HepG2 (cell line): Measurements from ENCODE around the gene TTC23. TPM values are rescaled to one million over a fixed set of nuclear protein-coding genes. Genes with fewer than 3 reads are reported as not detected.

ENCODE experiments used
- ATAC-seq: fragments of 200-7000 bp; cut with Tn5 transposase; 3 replicates; pipeline ENCODE4 v1.9.1; 2020; ENCODE audit warnings: mild to moderate bottlenecking, moderate library complexity
- BruUV-seq: library from RNA; stranded (reverse); fragments of 400-500 nt; replicated peaks from 2 replicates; lab custom pipeline; 2021; lab: Mats Ljungman, UMichigan
- CTCF ChIA-PET: fragments of 300-600 bp; formaldehyde crosslinking; extraction: SDS; loops from one replicate; lab custom pipeline; 2021; ENCODE audit warnings: low total read pairs, inconsistent platforms, low intra/inter-chr PET ratio; lab: Yijun Ruan, JAX
- POLR2A ChIA-PET: fragments of 350-600 bp; sonication (Branson Sonifier 250); formaldehyde crosslinking; loops from one replicate; lab custom pipeline; 2020; ENCODE audit warnings: antibody characterized with exemption, inconsistent platforms; lab: Yijun Ruan, JAX
- DNase-seq: peaks from one replicate; pipeline ENCODE4 v3.0.0-alpha.2; 2015; ENCODE audit warnings: low spot score
- FAIRE-seq: peaks from 3 replicates; lab custom pipeline; 2011; peaks lifted over from hg19 to GRCh38; lab: Jason Lieb, UNC
- H2AFZ ChIP-seq: one replicate; pipeline ENCODE4 v1.6.1; 2011; ENCODE audit warnings: low read length, inconsistent platforms
- H3K27ac ChIP-seq: fragments of 300-600 bp; 3 replicates; pipeline ENCODE4 v1.8.0; 2011; ENCODE audit warnings: mixed run types, mild to moderate bottlenecking, mixed read lengths, low read length, inconsistent platforms; ENCODE audit not compliant: insufficient read depth; ENCODE audit errors: extremely low read length
- H3K27me3 ChIP-seq, 2 experiments: fragments of 200-600 bp in 1 of 2; 2 replicates in 1 of 2; 3 replicates in 1 of 2; pipeline versions ENCODE4 v1.6.0 to v1.8.0; 2011; ENCODE audit warnings: low read length in 2 of 2, mild to moderate bottlenecking in 2 of 2, moderate library complexity in 2 of 2, inconsistent platforms in 1 of 2; ENCODE audit not compliant: insufficient read depth in 2 of 2, control insufficient read depth in 1 of 2
- H3K36me3 ChIP-seq, 2 experiments: fragments of 200-600 bp in 1 of 2; replicated peaks in 1 of 2; 2 replicates in 1 of 2; 3 replicates in 1 of 2; pipeline versions ENCODE4 v1.5.1 to v1.8.0; 2011; ENCODE audit warnings: low read length in 2 of 2, inconsistent platforms in 1 of 2; ENCODE audit not compliant: insufficient read depth in 2 of 2, control insufficient read depth in 1 of 2
- H3K4me1 ChIP-seq: 2 replicates; pipeline ENCODE4 v1.5.1; 2012; ENCODE audit warnings: low read length, inconsistent platforms; ENCODE audit not compliant: insufficient read depth
- H3K4me2 ChIP-seq: 2 replicates; pipeline ENCODE4 v1.6.0; 2011; ENCODE audit warnings: low read depth, low read length, inconsistent platforms
- H3K4me3 ChIP-seq, 3 experiments: fragments of 200-600 bp in 1 of 3; sonication (generic), shearing (Covaris generic) in 1 of 3; replicated peaks in 1 of 3; 2 replicates each; pipeline ENCODE4 v1.5.1; 2011 to 2016; ENCODE audit warnings: low read length in 3 of 3, inconsistent platforms in 2 of 3, low read depth in 2 of 3, mild to moderate bottlenecking in 2 of 3, control low read depth in 1 of 3, mixed read lengths in 1 of 3; ENCODE audit not compliant: insufficient read depth in 1 of 3
- H3K79me2 ChIP-seq: one replicate; pipeline ENCODE4 v1.6.1; 2011; ENCODE audit warnings: low read length, inconsistent platforms; ENCODE audit not compliant: insufficient read depth
- H3K9ac ChIP-seq: 2 replicates; pipeline ENCODE4 v1.6.0; 2011; ENCODE audit warnings: mild to moderate bottlenecking, low read depth, low read length, inconsistent platforms; ENCODE audit not compliant: insufficient read depth
- H3K9me3 ChIP-seq: 2 replicates; pipeline ENCODE4 v1.5.1; 2012; ENCODE audit warnings: mild to moderate bottlenecking, low read length
- H4K20me1 ChIP-seq: 2 replicates; pipeline ENCODE4 v1.6.0; 2011; ENCODE audit warnings: inconsistent platforms, mild to moderate bottlenecking, low read length, moderate library complexity; ENCODE audit not compliant: insufficient read depth
- ATF6 ChIP-seq: sonication (generic); formaldehyde crosslinking; conservative IDR thresholded peaks from 2 replicates; pipeline ENCODE4 v1.4.0; 2020; ENCODE audit warnings: missing genetic modification reagents
- ATM ChIP-seq: fragments of 450-650 bp; IDR thresholded peaks from 2 replicates; pipeline ENCODE4 v1.7.1; 2017; ENCODE audit warnings: mild to moderate bottlenecking, borderline replicate concordance
- ELF1 ChIP-seq: sonication (generic); formaldehyde crosslinking; IDR thresholded peaks from 2 replicates; pipeline ENCODE4 v1.4.0; 2020; ENCODE audit warnings: missing genetic modification reagents
- MLXIP ChIP-seq: sonication (generic); formaldehyde crosslinking; IDR thresholded peaks from 2 replicates; pipeline ENCODE4 v1.9.0; 2021; ENCODE audit warnings: missing genetic modification reagents, borderline replicate concordance
- SIX4 ChIP-seq: sonication (generic); formaldehyde crosslinking; IDR thresholded peaks from 2 replicates; pipeline ENCODE4 v1.4.0; 2020; ENCODE audit warnings: missing genetic modification reagents
- SKIL ChIP-seq: sonication (generic); formaldehyde crosslinking; IDR thresholded peaks from 2 replicates; pipeline ENCODE4 v1.8.0; 2022; ENCODE audit warnings: missing genetic modification reagents, mild to moderate bottlenecking, moderate library complexity, borderline replicate concordance
- TEAD3 ChIP-seq: optimal IDR thresholded peaks from 2 replicates; pipeline ENCODE3; 2016; ENCODE audit warnings: borderline replicate concordance
- ZHX2 ChIP-seq, 2 experiments: sonication (generic) in 1 of 2; formaldehyde crosslinking in 1 of 2; IDR thresholded peaks; 2 replicates each; pipeline versions ENCODE4 v1.6.1 to v1.9.0; 2014 to 2022; ENCODE audit warnings: antibody characterized with exemption in 1 of 2, borderline replicate concordance in 1 of 2, inconsistent platforms in 1 of 2, low read depth in 1 of 2, missing genetic modification reagents in 1 of 2
- ZNF644 ChIP-seq: IDR thresholded peaks from 2 replicates; pipeline ENCODE4 v1.6.1; 2016; ENCODE audit warnings: low read depth
- ZNF776 ChIP-seq: sonication (generic); formaldehyde crosslinking; IDR thresholded peaks from 2 replicates; pipeline ENCODE4 v1.4.0; 2020; ENCODE audit warnings: mild to moderate bottlenecking, missing genetic modification reagents
- ZNF878 ChIP-seq: sonication (generic); formaldehyde crosslinking; IDR thresholded peaks from 2 replicates; pipeline ENCODE4 v1.8.1; 2023; ENCODE audit warnings: mild to moderate bottlenecking, missing genetic modification reagents, moderate library complexity
- WGBS: methylation state at CpG from one replicate; pipeline ENCODE4 v1.1.6; 2017; ENCODE audit warnings: low lambda C conversion rate; 5-methylcytosine and 5-hydroxymethylcytosine counted together
- in situ Hi-C: cut with HindIII; loops from 2 replicates; pipeline ENCODE4 v1.10.0; 2017; ENCODE audit warnings: low pct_unique_long_range_greater_than_20kb; ENCODE audit not compliant: extremely low pct_ligation_motif_present
- intact Hi-C: fragments of 100-400 bp; cut with micrococcal nuclease; formaldehyde crosslinking; loops from one replicate; pipeline ENCODE4 v1.10.0; 2022; ENCODE audit not compliant: unreplicated experiment
- polyA plus RNA-seq, 8 experiments: library from polyadenylated mRNA; depleted of rRNA in 3 of 8; stranded (reverse) in 7 of 8; unstranded in 1 of 8; fragments of >200 nt; fragmentation: Illumina TruSeq in 4 of 8; extraction: Trizol in 4 of 8; gene quantifications; 2 replicates each; pipeline versions ENCODE4 v1.2.1 to v1.2.3, GENCODE V29; 2011 to 2016; ENCODE audit warnings: low read depth in 4 of 8, missing spikeins in 1 of 8, mixed read lengths in 1 of 8; ENCODE audit not compliant: insufficient read depth in 1 of 8
- total RNA-seq, 5 experiments: library from RNA; depleted of rRNA; stranded (reverse); fragments of >200 nt; fragmentation: Illumina TruSeq; extraction: Trizol; gene quantifications; 2 replicates each; pipeline ENCODE4 v1.2.3, GENCODE V29; 2016; ENCODE audit warnings: low read depth in 1 of 5

TTC23 gene
- total and polyA plus RNA-seq, 2 of the 13 experiments (the other 11 are each of a cell fraction or from before 2014, with no cell fraction given) = 1.6 to 11.7 TPM

- DNase-seq (no peak), FAIRE-seq (no peak), ATAC-seq (no peak)
- 93% methylated on average over 5 of the region's 5 CpGs for WGBS
- CTCF ChIA-PET = no interaction called here
- in situ Hi-C loops (no loop called here), intact Hi-C loops (no loop called here)
- H3K9ac ChIP-seq = no peak overlapping the region
- H3K4me2 ChIP-seq = no peak overlapping the region
- H3K4me1 ChIP-seq = peaks cover 27% of the 10 kb centered on the region
- H3K79me2 ChIP-seq = no peaks in the 10 kb centered on the region
- no TSS peak for BruUV-seq
- POLR2A ChIA-PET = no interaction called here
- H3K27me3 ChIP-seq = no peaks in the 10 kb centered on the region
- H3K27ac ChIP-seq = no peak overlapping the region
- no peak overlapping the region for H3K4me3 ChIP-seq
- H3K9me3 ChIP-seq = no peaks in the 10 kb centered on the region
- no peaks in the 10 kb centered on the region for H3K36me3 ChIP-seq
- H4K20me1 ChIP-seq = no peaks in the 10 kb centered on the region
- no peak overlapping the region for H2AFZ ChIP-seq
- no peak for TF ChIP-seq ATM
- TF ChIP-seq TEAD3 (CRISPR knock-in tag) = no peak
- TF ChIP-seq ELF1 = no peak
- no peak for TF ChIP-seq ATF6 (CRISPR knock-in tag)
- no peak for TF ChIP-seq ZNF776 (CRISPR knock-in tag)
- TF ChIP-seq ZNF644 (CRISPR knock-in tag) = no peak
- no peak for TF ChIP-seq MLXIP
- TF ChIP-seq SKIL (CRISPR knock-in tag) = no peak
- no peak for TF ChIP-seq ZHX2 (IDR thresholded peaks at IDR 0.05; ENCODE audit: low read depth)
- no peak for TF ChIP-seq ZHX2 (CRISPR knock-in tag; IDR thresholded peaks at IDR 0.05; ENCODE audit: borderline replicate concordance)
- TF ChIP-seq ZNF878 (CRISPR knock-in tag) = no peak
- TF ChIP-seq SIX4 (CRISPR knock-in tag) = no peak
These were observed 140.4 kb downstream of the TTC23 start for GRCh38 chr15:99108993-99109392.
